Karpas-422 (cell line): ENCODE measurements around the gene NTSR1. TPM values are rescaled to one million over a fixed set of nuclear protein-coding genes. Genes with fewer than 3 reads are reported as not detected.

Experiments
- DNase-seq: peaks from one replicate; pipeline ENCODE4 v3.0.0-alpha.2; 2015
- H2AFZ ChIP-seq: fragments of 200-600 bp; sonication (generic); 2 replicates; pipeline ENCODE4 v1.6.1; 2014; ENCODE audit warnings: antibody characterized with exemption, low read length, mixed read lengths
- H3K27ac ChIP-seq: fragments of 200-600 bp; sonication (generic); 2 replicates; pipeline ENCODE4 v1.5.1; 2014; ENCODE audit warnings: mild to moderate bottlenecking, low read length, moderate library complexity
- H3K27me3 ChIP-seq: fragments of 200-600 bp; sonication (generic); 2 replicates; pipeline ENCODE4 v1.6.1; 2014; ENCODE audit warnings: low read length, mixed read lengths
- H3K36me3 ChIP-seq: fragments of 200-600 bp; sonication (generic); 2 replicates; pipeline ENCODE4 v1.6.1; 2014; ENCODE audit warnings: low read length, mixed read lengths; ENCODE audit not compliant: insufficient read depth
- H3K4me1 ChIP-seq: fragments of 200-600 bp; sonication (generic); 2 replicates; pipeline ENCODE4 v1.6.1; 2014; ENCODE audit warnings: mild to moderate bottlenecking, low read length, mixed read lengths
- H3K4me2 ChIP-seq: fragments of 200-600 bp; sonication (generic); 2 replicates; pipeline ENCODE4 v1.6.1; 2014; ENCODE audit warnings: low read length, low read depth, mild to moderate bottlenecking; ENCODE audit not compliant: poor library complexity, severe bottlenecking
- H3K4me3 ChIP-seq: fragments of 200-600 bp; sonication (generic); 2 replicates; pipeline ENCODE4 v1.5.1; 2014; ENCODE audit warnings: mild to moderate bottlenecking, antibody characterized with exemption, low read length, mixed read lengths
- H3K79me2 ChIP-seq: fragments of 200-600 bp; sonication (generic); 2 replicates; pipeline ENCODE4 v1.6.1; 2014; ENCODE audit warnings: mild to moderate bottlenecking, low read length, mixed read lengths
- H3K9ac ChIP-seq: fragments of 200-600 bp; sonication (generic); 2 replicates; pipeline ENCODE4 v1.6.0; 2014; ENCODE audit warnings: low read length
- H3K9me2 ChIP-seq: fragments of 200-600 bp; sonication (generic), shearing (Covaris generic); replicated peaks from 2 replicates; pipeline ENCODE4 v1.6.0; 2014; ENCODE audit warnings: mild to moderate bottlenecking, low read length, moderate library complexity; ENCODE audit not compliant: insufficient read depth
- H3K9me3 ChIP-seq: fragments of 300-700, 200-600 bp; sonication (generic); 2 replicates; pipeline ENCODE4 v1.6.1; 2014; ENCODE audit warnings: low read length, mixed read lengths
- H4K20me1 ChIP-seq: fragments of 200-600 bp; sonication (generic); 2 replicates; pipeline ENCODE4 v1.6.1; 2014; ENCODE audit warnings: mild to moderate bottlenecking, antibody characterized with exemption, low read length, low read depth; ENCODE audit not compliant: insufficient read depth
- total RNA-seq: library from RNA; depleted of rRNA; stranded (reverse); fragments of >200 nt; shearing (Covaris generic); gene quantifications from 2 replicates; pipeline ENCODE4 v1.2.3, GENCODE V29; 2014; ENCODE audit warnings: low replicate concordance

Gene NTSR1
- total RNA-seq, 1 experiment from 2014 or later, result not detected

DNA sequence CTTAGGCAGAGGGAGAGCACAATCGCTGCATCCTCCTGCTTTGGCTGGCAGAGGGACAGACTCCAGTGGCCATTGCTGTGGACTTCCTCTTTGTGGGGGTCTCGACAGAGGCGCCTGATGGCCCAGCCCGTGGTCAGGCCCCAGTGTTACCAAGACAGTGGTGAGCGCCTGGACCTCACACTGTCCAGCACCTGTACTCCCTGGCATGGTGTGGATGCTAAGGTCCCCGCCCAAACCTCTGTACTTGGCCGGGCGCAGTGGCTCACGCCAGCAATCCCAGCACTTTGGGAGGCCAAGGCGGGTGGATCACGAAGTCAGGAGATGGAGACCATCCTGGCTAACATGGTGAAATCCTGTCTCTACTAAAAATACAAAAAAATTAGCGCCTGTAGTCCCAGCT lies 2.3 kb upstream of the NTSR1 start:
- Histone ChIP-seq H3K4me2 (no peak overlapping the region), H3K9me3 (no peaks in the 10 kb centered on the region), H3K27ac (no peak overlapping the region), H3K27me3 (no peaks in the 10 kb centered on the region), H2AFZ (no peak overlapping the region), H3K9ac (no peak overlapping the region), H3K4me1 (no peaks in the 10 kb centered on the region), H3K36me3 (no peaks in the 10 kb centered on the region), H3K9me2 (no peaks in the 10 kb centered on the region), H4K20me1 (no peaks in the 10 kb centered on the region), H3K4me3 (no peak overlapping the region), H3K79me2 (no peaks in the 10 kb centered on the region)
- DNase-seq, result no peak

DNA sequence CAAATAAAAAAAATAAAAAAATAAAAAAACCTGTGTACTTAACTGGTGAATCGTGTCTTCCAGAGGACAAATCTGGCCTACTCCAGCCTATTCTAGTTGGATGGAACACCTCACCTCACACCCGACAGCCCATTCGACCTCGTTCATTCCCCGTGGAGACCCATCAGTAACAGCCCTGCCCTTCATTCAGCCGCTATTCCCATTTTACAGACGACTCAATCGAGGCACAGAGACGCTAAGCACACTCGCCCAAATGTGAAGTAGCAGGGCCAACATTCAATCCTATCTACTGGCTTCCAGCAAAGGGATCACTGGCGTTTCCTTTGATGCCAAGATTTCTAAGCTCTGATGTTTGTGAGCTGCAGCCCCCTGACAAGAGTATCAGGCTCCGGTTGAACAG lies 1.8 kb upstream of the NTSR1 start:
- Histone ChIP-seq H3K27ac (no peak overlapping the region), H3K9me2 (no peaks in the 10 kb centered on the region), H2AFZ (no peak overlapping the region), H3K9me3 (no peaks in the 10 kb centered on the region), H3K27me3 (no peaks in the 10 kb centered on the region), H3K79me2 (no peaks in the 10 kb centered on the region), H4K20me1 (no peaks in the 10 kb centered on the region), H3K4me1 (no peaks in the 10 kb centered on the region), H3K36me3 (no peaks in the 10 kb centered on the region), H3K4me2 (no peak overlapping the region), H3K9ac (no peak overlapping the region), H3K4me3 (no peak overlapping the region)
- DNase-seq, result no peak

DNA sequence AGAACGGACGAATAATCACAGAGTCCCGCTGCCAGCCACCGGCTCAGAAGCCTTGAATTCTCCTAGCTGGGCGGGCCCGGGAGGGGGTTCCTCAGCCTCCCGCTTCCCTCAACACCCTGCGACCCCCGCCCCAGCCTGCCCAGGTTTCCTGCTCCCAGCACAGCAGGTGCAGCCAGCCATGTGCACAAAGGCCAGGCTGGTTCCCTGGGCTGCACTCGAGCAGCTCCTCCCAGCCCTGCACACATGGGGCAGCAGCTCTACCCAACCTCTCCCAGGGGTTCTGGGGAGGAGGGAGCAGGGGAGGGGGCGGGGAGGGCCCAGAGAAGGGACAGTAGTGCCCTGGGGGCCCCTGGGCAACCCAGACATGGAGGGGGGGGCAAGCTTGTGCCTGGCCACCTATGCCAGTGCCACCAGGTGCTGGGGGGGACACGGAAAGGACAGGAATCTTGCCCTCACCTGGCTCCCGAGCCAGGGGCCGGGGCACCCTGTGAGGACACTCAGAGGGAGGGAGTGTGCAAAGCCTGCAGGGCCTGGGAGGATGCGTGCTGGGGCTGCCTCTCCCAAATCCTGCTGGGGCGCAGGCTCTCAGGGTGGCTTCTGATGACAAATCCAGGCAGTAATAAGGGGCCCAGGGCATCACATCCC lies 1.2 kb upstream of the NTSR1 start:
- H3K4me1 ChIP-seq, result no peaks in the 10 kb centered on the region
- no peak for DNase-seq
- H2AFZ ChIP-seq, result no peak overlapping the region
- no peaks in the 10 kb centered on the region for H3K27me3 ChIP-seq
- no peaks in the 10 kb centered on the region for H3K9me3 ChIP-seq
- H3K79me2 ChIP-seq, result no peaks in the 10 kb centered on the region
- H3K4me2 ChIP-seq, result no peak overlapping the region
- no peak overlapping the region for H3K9ac ChIP-seq
- no peak overlapping the region for H3K27ac ChIP-seq
- no peaks in the 10 kb centered on the region for H3K9me2 ChIP-seq
- no peaks in the 10 kb centered on the region for H3K36me3 ChIP-seq
- H3K4me3 ChIP-seq, result no peak overlapping the region
- no peaks in the 10 kb centered on the region for H4K20me1 ChIP-seq

DNA sequence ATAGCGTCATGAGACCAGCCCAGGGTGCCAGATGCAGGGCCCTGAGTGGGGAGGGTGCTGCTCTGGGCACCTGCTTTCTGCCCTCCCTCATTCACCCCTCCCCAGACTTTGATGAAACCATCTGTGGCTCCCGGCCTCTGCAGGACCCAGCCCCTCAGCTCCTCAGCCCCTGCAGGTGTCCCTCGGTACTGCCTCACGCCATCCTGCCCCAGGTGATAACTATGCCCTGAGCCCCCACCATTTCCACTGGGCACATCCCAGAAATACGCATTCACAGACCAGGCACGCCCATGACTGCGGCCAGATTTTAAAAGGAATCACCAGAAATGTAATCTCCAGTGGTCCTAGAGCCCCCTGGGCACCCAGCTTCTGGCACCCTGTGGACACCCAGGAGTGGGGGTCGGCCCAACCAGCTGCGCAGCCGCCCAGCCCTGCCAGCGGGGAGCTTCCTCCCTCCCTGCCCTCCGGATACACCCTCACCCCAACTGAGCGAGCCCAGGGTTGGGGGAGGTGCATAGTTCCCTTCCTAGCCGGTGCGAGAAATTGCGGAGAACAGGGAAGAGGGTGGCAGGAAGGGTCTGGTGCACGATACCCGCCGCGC lies 615 bp upstream of the NTSR1 start:
- Histone ChIP-seq H3K4me3 (no peak overlapping the region), H3K9me2 (no peaks in the 10 kb centered on the region), H3K4me2 (no peak overlapping the region), H3K9ac (no peak overlapping the region), H3K9me3 (no peaks in the 10 kb centered on the region), H3K27me3 (no peaks in the 10 kb centered on the region), H3K27ac (no peak overlapping the region), H3K4me1 (no peaks in the 10 kb centered on the region), H2AFZ (no peak overlapping the region), H3K36me3 (no peaks in the 10 kb centered on the region), H4K20me1 (no peaks in the 10 kb centered on the region), H3K79me2 (no peaks in the 10 kb centered on the region)
- DNase-seq, result peak; percentile 53

DNA sequence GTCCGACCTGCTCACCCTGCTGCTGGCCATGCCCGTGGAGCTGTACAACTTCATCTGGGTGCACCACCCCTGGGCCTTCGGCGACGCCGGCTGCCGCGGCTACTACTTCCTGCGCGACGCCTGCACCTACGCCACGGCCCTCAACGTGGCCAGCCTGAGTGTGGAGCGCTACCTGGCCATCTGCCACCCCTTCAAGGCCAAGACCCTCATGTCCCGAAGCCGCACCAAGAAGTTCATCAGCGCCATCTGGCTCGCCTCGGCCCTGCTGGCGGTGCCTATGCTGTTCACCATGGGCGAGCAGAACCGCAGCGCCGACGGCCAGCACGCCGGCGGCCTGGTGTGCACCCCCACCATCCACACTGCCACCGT lies 885 bp downstream of the NTSR1 start:
- Histone ChIP-seq H3K27me3 (no peaks in the 10 kb centered on the region), H2AFZ (no peak overlapping the region), H3K9ac (no peak overlapping the region), H3K4me1 (no peaks in the 10 kb centered on the region), H3K27ac (no peak overlapping the region), H3K36me3 (no peaks in the 10 kb centered on the region), H3K9me2 (no peaks in the 10 kb centered on the region), H3K9me3 (no peaks in the 10 kb centered on the region), H3K79me2 (no peaks in the 10 kb centered on the region), H3K4me3 (no peak overlapping the region), H4K20me1 (no peaks in the 10 kb centered on the region), H3K4me2 (no peak overlapping the region)
- DNase-seq, result no peak

DNA sequence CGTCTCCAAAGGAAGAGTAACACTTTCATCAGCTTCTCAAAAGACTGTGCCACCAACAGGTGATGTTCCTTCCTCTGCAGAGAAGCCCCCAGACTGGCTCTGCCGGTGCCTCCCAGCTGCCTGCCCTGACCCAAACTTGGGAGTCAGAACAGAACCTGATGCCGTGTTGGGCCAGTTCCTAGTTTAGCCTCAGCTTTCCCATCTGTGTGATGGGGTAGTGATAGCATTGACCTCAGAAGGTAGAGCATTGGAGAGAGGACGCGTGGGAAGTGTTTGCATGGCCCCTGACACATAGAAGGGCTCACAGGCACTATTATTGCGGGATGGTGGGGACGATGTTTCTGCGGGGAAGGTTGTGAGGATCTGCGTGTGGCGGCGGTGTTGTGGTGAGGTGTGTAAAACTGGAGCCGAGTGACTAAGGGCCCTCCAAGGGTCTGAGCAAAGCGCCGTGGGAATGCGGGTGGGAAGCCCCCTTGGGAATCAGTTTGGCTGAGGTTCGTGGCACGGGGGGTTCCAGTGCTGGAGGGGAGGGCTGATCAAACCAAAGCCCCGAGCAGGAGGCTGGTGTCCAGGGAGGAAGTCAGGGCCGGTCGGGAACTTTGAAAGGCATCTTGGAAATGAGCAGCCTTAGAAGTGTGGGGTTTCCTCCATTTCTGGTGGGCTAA lies 1.7 kb downstream of the NTSR1 start:
- no peak overlapping the region for H3K9ac ChIP-seq
- no peaks in the 10 kb centered on the region for H3K36me3 ChIP-seq
- H3K4me2 ChIP-seq, result no peak overlapping the region
- no peaks in the 10 kb centered on the region for H3K79me2 ChIP-seq
- H3K4me3 ChIP-seq, result no peak overlapping the region
- no peak overlapping the region for H3K27ac ChIP-seq
- no peak overlapping the region for H2AFZ ChIP-seq
- no peaks in the 10 kb centered on the region for H3K27me3 ChIP-seq
- H3K4me1 ChIP-seq, result no peaks in the 10 kb centered on the region
- no peaks in the 10 kb centered on the region for H3K9me2 ChIP-seq
- no peaks in the 10 kb centered on the region for H4K20me1 ChIP-seq
- H3K9me3 ChIP-seq, result no peaks in the 10 kb centered on the region
- no peak for DNase-seq

DNA sequence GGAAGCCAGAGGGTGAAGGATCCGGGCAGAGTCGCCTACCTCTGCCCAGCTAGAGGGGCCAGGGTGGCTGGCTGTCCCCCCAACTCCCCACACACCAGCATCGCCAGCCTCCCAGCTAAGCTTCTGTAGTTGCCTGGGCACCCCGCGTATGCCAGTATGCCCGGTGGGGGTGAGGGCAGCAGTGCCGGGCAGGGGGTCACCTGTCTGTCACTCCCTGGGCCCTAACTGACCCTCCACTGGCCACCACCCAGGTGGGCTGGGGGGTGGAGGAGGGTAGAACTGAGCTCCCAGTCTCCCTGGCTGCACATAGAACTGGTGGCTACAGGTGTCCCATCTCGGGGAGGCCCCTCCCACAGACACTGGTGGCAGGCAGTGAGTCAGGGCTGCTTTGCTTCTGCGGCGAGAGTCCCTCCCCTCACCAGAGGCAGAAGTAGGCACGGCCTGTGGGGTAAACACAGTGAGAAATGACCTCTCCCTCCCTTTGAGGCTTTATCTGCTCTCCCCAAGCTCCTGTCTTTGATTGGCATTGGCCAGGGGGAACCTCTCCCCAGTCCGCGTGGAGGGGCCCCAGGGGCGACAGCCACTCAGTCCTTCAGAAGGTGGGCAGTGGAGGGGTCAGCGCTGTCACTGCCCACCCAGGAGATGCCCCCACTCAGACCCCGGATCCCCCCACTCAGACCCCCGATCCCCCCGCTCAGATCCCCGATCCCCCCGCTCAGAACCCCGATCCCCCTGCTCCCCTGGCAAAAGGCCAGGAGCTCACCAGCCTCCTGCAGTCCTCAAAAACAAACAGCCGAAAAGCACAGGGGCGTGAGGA lies 2.5 kb downstream of the NTSR1 start:
- Histone ChIP-seq H2AFZ (no peak overlapping the region), H3K79me2 (no peaks in the 10 kb centered on the region), H3K9ac (no peak overlapping the region), H4K20me1 (no peaks in the 10 kb centered on the region), H3K4me2 (no peak overlapping the region), H3K9me2 (no peaks in the 10 kb centered on the region), H3K4me1 (no peaks in the 10 kb centered on the region), H3K4me3 (no peak overlapping the region), H3K27ac (no peak overlapping the region), H3K27me3 (no peaks in the 10 kb centered on the region), H3K36me3 (no peaks in the 10 kb centered on the region), H3K9me3 (no peaks in the 10 kb centered on the region)
- DNase-seq, result no peak

DNA sequence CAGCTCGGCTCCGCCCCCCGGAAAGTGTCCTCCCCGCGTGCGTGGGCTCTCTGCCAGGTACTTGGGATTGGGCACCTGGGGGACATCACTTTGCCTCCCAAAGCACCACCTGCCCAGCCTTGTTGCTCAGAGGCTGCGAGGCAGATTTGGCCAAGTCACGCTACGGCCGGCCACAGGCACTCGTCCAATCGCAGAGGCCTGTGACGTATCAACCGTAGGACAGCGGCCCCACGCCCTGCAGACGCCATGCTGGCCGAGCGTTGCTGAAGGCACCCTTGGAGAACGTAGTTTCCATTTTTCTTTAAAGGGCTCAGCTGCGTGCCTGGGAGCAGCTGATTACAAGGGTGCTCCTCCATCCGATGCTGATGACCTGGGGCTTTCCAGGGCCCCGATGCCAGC lies 3.1 kb downstream of the NTSR1 start:
- no peaks in the 10 kb centered on the region for H3K36me3 ChIP-seq

More for the DNA sequence above, 3.1 kb downstream of the NTSR1 start:
- Histone ChIP-seq H3K27ac (no peak overlapping the region), H3K4me2 (no peak overlapping the region), H4K20me1 (no peaks in the 10 kb centered on the region), H3K9me3 (no peaks in the 10 kb centered on the region), H3K4me1 (no peaks in the 10 kb centered on the region), H3K4me3 (no peak overlapping the region), H2AFZ (no peak overlapping the region), H3K9ac (no peak overlapping the region), H3K27me3 (no peaks in the 10 kb centered on the region), H3K9me2 (no peaks in the 10 kb centered on the region), H3K79me2 (no peaks in the 10 kb centered on the region)
- no peak for DNase-seq
